ENCODE measurements around the gene KDSR.
"Not testable (repeated sequence)": the region's sequence is repeated elsewhere in the genome, so short reads cannot be mapped to it uniquely, and the experiment has no call there.

Gene KDSR

GRCh38 chr18:63366213-63367052 is 573 bp downstream of the KDSR start:
- DNase-seq (ENCODE audit: low read depth) = peak; percentile 65
- no peak for TF ChIP-seq CTCF (conservative IDR thresholded peaks at IDR 0.05; ENCODE audit: low read length)
- H3K4me3 ChIP-seq (ENCODE audit: low read length) = peak overlapping the region; percentile 82

GRCh38 chr18:63365876-63366212 is 1.2 kb downstream of the KDSR start:
- TF ChIP-seq CTCF (conservative IDR thresholded peaks at IDR 0.05; ENCODE audit: low read length) = no peak
- DNase-seq (ENCODE audit: low read depth) = peak; percentile 12
- H3K4me3 ChIP-seq (ENCODE audit: low read length) = peak overlapping the region; percentile 82

GRCh38 chr18:63363951-63364350 is 3.1 kb downstream of the KDSR start:
- no peak overlapping the region for H3K4me3 ChIP-seq (ENCODE audit: low read length)
- TF ChIP-seq CTCF (conservative IDR thresholded peaks at IDR 0.05; ENCODE audit: low read length) = no peak
- DNase-seq (ENCODE audit: low read depth) = no peak

GRCh38 chr18:63363420-63363819 is 3.6 kb downstream of the KDSR start:
- DNase-seq (ENCODE audit: low read depth); H3K4me3 ChIP-seq (ENCODE audit: low read length): not testable (repeated sequence)

GRCh38 chr18:63356272-63356896 is 10.6 kb downstream of the KDSR start:
- DNase-seq (ENCODE audit: low read depth) = no peak
- no peak for TF ChIP-seq CTCF (conservative IDR thresholded peaks at IDR 0.05; ENCODE audit: low read length)
- no peak overlapping the region for H3K4me3 ChIP-seq (ENCODE audit: low read length)

GRCh38 chr18:63350230-63350629 is 16.8 kb downstream of the KDSR start:
- no peak for DNase-seq (ENCODE audit: low read depth)
- no peak for TF ChIP-seq CTCF (conservative IDR thresholded peaks at IDR 0.05; ENCODE audit: low read length)
- H3K4me3 ChIP-seq (ENCODE audit: low read length) = no peak overlapping the region

GRCh38 chr18:63348508-63349136 is 18.4 kb downstream of the KDSR start:
- no peak for TF ChIP-seq CTCF (conservative IDR thresholded peaks at IDR 0.05; ENCODE audit: low read length)
- no peak overlapping the region for H3K4me3 ChIP-seq (ENCODE audit: low read length)
- DNase-seq (ENCODE audit: low read depth) = no peak
